Mucosa of gallbladder (tissue), 1 donor: ENCODE data around the gene ATP2A3. TPM values are rescaled to one million over a fixed set of nuclear protein-coding genes. Genes with fewer than 3 reads are reported as not detected.

Source experiments
- DNase-seq: peaks from one replicate; pipeline ENCODE4 v3.0.0-alpha.2; 2020; ENCODE audit warnings: low spot score
- total RNA-seq: library from RNA; stranded (reverse); gene quantifications from one replicate; pipeline ENCODE4 v1.2.1, GENCODE V29; 2021
- donor health status: DM: no; HTN: no; CAD: no.

The ATP2A3 gene
- total RNA-seq, 1 donor from 2014 or later, result 96.5 TPM

DNA sequence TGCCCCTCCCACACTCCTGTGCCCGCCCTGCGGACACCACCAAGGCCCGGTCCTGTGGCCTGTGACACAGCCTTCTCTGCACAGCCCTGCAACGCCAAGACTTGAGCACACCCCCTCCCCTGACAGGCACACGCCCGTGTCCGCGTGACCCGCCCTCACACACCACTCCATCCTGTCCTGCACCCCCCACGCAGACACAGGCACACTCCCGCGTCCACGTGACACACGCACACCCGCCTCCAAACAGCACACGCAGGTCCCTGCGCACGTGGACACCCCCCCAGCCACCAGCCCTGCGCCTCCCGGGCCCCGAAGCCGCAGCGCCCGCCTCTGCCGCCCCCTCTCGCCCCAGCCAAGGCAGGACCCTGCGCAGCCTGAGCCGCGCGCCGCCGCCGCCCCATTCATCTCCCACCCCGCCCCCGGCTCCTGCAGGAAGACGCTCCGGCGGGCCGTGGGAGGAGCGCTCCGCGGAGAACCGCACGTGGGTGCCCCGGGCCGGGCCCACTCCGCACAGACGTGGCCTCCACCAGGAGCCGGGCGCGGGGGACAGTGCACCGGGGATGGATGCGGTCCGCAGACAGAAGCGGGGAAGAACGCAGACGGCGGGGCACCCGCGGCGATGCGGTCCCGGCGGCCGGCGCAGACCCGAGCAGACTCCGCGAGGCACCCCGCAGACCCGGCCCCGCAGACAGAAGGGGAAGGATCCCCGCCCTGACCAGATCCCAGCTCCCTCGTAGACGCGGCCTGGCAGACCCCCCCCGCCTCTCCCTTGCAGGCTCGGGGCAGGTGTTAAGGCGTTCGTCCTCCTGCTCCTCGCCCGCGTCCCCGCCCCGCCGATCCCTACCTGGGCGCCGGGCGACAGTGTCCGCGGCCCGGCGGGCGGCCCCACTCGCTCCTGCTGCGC lies 71.9 kb downstream of the ATP2A3 start:
- DNase-seq, result peak; percentile 78

DNA sequence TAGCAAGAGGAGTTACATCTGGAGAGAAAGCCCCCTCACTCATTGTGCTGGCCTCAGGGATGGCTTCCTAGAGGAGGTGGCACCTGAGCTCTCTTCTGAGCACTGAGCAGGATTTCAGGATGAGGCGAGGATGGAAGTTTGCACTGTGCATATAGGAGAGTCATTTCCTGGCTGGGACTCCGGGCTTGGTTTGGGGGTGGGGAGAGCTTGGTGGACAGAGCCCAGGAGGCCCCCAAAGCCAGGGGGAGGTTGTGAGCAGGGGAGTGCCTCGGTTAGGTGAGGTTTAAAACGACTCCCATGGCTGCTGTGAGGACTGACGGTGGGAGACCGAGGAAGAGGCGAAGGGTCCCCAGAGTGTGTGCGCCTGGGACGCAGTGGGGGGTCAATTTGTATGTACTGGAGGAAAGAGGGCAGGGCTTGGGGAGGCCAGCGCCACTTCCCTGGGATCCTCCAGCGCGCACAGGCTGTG lies 72.6 kb downstream of the ATP2A3 start:
- no peak for DNase-seq

DNA sequence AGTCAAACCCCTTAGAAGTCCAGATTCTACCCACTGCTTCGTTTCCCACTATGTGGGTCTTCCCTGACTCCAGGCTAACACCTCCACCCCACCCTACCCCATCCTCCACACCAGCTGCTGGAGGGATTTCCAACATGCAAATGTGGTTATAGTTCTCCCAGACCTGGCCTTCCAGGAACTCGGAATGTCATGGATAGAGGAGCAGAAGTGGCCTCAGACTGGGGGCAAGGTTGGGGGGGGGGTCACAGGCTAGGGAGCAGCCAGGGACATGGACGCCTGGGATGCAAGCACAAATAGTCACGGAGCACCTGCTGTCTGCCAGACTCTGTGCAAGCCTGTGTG lies 73.4 kb downstream of the ATP2A3 start:
- no peak for DNase-seq

DNA sequence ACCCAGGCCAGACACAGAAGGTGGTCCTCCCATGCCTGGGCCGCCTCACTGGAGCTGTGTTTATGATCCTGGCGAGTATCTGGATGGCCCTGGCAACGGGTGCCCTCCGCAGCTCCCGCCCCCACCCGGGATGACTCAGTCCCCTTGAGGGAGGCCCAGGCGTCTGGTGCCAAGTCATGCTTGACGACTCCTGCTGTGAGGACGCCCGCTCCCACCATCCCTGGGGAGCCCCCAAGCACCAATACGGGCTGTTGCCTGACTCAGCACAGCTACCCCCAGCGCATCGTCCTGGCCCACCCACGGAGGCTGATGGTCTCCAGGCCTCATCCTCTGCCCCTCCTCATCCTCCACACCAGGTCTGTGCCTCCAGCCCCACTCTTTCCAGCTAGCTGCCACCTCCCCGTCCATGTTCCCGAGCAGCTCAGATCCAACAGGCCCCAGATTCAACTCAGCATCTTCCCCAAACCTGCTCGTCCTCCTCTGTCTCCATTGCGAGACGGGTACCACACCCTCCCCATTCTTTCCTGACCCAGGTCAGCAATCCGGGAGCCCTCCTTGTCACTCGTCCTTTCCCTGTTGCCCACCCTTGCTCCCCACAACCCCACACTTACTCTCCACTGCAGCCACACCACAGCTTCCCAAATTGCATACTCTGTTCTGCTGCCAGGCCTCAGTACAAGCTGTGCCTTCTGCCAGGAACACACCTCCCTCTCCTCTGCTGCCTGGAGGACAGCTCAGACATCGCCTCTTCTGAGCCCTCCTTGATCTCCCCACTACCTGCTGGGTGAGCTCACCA lies 74.0 kb downstream of the ATP2A3 start:
- DNase-seq, result peak; percentile 62

DNA sequence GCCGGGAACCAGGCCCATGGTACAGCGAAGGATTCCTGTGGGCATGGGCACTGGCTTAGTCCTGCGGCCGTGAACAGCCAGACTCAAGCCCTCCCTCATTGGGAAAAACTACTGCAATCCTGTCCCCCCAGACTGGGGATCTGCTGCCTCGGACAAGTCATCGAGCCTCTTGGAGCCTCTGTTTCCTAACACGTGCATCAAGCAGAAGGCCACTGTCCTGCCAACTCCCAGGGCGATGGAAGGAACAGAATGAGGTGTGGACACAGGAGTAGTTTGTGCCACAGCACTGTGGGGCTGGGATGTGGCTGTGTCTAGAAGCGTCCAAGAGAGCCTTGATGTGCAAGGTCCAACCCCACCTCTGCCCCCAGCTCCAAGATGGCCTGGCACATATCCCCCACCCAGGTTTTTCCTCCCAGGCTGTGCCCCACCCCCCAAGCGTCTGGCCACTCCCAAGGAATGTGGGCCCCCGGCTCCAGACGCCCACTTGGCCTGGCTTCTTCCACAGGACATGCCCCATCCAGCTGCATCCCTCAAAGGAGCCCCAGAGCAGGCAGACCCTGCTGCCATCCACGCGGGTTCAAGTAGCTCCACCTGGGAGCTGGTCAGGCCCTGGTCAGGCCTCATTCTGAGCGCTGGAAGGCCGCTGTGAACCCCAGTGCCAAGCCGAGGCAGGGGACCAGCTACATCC lies 74.8 kb downstream of the ATP2A3 start:
- no peak for DNase-seq

DNA sequence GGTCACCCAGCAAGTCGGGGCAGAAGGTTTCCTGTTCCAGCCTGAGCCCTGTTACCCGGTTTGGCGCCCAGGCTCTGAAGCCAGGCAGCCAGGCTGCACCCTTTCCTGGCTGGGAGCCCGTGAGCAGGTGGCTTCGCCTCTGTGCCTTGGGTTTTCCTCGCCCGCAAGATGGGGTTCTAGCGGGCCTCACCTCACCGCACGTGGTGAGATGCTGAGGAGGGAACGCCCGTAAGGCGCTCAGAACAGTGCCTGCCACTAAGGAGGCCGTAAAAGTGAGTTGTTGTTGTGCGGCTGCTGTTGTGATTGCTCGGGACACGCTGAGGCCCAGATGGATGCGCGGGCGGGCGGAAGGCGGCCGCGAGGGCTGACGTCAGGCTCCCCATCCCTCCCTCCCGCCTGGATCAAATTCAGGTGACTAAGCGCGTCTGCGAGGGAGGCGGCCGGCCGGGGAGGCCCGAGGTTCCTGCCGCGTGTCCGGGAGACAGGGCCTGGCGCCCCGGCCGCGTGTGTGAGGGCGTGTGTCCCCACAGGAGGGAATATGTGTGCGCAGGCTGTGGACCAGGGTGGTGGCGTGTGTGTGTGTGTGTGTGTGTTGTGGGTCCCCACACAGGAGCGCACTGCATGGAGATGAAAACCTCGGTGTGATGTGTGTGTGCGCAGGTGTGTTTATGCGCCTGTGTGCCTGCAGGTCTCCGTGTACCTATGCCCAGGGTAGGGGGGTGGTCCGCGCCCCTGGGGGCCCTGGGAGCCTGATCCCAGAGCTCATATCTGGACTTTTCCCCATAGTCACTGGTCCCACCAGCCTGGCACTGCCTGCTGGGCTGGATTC lies 75.7 kb downstream of the ATP2A3 start:
- peak; percentile 72 for DNase-seq

DNA sequence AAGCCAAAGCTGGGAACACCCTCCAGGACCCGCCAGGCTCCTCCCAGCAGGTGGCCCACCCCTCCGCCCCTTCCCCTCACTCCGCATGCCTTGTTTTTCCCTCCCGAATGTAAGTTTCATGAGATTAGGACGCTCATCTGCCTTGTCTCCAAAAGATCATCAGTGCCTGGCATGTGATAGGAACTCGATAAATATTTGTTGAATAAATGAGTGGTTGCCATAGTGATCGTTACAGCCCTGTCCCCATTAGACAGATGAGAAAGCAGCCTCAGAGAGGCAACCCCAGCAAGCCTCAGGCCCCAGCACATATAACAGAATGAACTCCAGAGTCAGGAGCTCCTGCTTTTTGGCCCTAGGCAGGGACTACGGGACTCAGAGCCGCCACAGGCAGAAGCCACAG lies 76.4 kb downstream of the ATP2A3 start:
- no peak for DNase-seq

DNA sequence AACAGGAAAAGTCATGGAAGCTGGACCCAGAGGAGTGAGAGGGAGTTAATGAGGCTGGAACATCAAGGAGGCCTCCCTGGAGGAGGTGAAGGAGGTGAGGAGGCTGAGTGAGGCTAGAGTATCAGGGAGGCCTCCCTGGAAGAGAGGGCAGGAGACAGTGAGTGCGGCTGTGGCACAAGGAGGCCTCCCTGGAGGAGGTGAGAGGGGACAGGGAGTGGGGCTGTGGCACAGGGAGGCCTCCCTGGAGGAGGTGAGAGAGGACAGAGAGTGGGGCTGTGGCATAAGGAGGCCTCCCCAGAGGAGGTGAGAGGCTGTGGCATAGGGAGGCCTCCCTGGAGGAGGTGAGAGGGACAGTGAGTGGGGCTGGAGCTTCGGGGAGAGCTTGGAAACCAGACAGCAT lies 76.8 kb downstream of the ATP2A3 start:
- DNase-seq, result no peak

DNA sequence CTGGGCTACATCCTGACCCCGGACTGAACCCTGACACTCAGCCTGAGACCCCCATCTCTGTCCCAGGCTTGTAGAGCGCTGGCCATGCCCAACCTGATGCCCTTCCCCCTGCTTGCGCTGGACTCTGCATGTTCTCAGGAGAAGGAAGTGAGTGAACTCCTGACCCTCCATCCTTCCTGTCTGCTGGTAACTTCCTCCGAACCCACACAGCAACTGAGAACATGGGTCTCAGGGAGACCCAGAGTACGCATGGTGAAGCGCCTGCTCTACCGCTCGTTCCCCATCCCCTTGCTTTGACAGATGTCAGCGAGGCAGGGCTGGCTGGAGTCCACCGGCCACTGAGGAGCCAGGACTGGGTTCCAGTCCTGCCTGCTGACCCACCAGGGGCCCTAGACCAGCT lies 77.5 kb downstream of the ATP2A3 start:
- DNase-seq, result peak; percentile 40

DNA sequence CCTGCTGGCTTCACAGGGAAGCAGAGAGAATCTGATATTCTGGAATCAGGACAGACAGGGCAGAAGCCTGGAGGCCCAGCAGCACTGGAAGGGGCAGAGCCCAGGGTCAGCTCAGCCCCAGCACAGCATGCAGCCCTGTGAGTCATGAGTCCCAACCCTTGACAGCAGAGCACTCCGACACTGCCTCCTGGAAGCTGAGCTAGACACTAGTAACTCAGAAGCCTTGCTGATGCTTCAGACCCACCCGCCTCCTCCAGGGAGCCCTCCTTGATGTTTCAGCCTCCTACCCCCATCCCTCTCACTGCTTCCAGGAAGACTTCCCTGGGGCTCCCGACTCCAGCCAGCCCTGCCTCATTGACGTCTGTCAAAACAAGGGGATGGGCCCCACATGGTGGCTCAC lies 78.3 kb downstream of the ATP2A3 start:
- no peak for DNase-seq

DNA sequence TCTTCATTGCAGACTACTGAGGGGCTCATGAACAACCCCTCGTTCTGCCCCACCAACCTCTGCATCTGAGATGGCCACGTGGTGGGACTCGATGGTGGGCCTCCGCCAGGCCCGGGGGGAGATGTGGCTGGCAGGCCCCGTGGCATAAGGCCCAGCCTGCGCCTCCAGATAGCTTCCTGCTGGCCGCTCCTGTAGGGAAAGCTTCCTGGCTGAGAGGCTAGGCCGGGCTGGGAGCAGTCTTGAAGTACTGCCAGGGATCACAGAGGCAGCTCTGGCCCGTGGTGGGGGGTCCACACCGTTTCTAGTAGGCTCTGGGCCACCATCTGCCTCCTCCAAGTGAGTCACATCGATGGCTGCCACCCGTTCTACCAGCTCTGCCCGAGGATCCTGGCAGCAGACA lies 79.0 kb downstream of the ATP2A3 start:
- no peak for DNase-seq

DNA sequence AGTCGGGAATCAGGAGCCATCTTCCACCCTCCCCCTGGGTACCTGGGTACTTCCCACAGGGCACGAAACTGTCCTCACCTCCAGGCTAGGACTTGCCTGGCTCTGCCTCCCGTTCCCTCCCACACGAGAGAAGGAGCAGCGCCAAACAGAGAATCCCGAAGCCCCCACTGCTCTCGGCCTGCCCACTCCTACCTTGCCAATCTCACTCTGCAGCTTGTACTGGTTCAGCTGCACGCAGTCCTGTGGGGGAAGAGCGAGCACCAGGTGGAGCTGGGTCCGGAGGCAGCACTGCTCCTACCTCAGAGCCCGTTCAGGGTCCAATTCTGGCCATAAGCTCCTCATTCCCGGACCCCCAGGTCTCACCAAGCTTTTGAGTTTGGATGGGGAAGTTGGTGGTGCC lies 80.0 kb downstream of the ATP2A3 start:
- DNase-seq, result no peak

DNA sequence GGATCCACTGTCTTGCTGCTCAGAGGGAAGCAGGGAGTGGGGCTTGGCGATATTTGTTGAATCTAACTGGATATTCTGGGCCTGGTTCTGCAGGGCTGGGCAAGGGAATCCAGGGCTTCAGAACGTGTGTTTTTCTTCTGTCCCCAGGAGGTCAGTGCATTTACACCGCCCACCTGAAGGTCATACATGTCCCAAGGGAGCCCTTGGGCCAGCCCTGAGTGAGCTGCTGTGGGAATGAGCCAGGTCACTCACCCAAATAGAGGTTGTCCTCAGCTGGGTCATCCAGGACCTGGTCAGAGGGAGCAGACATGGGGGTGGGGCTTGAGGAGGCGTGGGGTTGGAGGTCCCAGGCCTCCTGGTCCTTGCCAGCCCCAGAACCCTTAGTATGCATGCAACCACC lies 82.0 kb downstream of the ATP2A3 start:
- DNase-seq, result no peak

DNA sequence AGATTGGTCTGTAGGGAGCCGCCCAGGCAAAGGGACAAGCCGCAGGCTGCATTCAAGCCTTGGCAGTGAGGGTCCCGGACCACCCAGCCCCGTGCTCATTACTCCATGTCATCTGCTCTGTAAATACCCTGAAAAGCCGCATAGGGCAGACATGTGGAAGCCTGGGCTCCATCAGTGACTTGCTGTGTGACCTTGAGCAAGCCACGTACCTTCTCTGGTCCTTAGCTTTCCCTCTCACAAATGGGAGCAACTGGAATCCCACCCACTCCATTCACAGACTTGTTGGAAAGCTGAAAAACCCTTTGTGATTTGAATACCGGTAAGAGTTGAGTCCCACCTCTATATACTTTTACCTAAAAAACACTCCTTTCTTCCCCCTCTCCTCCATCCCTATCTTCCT lies 83.3 kb downstream of the ATP2A3 start:
- no peak for DNase-seq

DNA sequence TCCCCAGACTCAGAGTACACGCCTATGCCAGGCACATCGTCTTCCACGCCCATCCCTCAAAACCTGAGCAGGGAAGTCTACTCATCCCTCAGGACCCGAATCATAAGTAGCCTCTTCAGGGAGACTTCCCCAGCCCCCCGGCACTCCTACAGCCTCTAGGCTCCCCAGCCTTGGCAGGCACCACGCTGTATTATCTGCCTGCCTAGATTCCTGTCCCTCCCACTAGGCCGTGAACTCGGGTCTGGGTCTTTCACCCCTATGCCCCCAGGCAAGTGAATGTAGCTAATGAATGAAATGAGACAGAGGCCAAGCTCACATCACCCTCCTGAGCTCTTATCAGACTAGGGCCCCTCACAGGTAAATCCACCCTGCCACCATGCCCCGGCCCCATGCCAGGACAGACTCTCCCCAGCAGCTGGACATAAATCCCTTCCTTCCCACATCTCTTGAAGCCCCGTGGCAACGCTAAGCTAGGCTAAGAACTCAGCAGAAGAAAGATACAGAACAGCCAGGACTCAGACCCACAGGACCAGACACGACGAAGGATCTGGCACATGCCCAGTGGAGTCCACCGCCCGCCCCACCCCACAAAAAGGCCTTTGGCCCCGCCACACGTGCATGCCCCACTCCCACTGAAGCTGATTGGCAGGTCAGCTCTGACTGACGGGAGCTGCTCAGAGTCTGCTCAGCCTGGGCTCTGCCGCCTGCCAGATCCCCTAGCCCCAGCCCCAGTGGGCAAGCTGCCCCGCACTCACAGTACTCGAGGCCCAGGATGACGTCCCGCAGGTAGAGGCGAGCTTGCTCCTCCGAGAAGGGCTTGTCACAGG lies 84.4 kb downstream of the ATP2A3 start:
- DNase-seq, result no peak

DNA sequence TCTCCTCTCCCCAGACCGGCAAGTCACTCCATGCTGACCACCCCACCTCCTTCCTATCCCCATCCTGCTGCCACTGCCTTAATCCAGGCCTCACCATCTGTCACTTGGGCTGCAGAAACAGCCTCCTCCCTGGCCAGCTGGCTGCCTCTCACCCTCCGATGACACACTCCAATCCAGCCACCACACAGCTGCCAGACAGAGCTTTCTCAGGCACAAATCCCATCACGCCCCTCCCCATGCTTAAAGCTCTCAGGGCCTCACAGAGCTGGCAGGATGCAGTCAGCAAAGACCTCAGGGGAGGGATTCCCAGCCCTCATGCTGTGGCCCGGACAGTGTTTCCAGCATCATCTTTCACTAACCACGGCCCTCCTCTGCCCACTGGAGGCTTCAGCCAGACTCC lies 85.1 kb downstream of the ATP2A3 start:
- DNase-seq, result no peak

DNA sequence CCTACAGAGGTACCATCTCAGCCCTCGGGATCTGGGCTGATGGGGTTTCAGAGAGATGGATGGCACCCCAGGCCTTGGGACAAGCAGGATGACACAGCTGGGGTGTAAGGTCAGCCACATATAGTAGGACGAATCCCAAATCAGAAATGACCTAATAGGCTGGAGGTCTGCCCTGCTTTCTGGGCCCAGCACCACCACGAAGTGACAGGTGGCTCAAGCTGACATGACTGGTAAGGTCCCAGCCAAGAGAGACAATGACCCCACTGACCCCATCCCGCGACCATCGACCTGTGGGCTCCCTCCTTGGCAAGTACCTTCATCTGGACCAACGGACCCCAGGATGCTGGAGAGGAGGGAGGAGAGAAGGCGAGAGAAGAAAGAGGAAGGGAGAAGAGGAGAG lies 87.0 kb downstream of the ATP2A3 start:
- no peak for DNase-seq

DNA sequence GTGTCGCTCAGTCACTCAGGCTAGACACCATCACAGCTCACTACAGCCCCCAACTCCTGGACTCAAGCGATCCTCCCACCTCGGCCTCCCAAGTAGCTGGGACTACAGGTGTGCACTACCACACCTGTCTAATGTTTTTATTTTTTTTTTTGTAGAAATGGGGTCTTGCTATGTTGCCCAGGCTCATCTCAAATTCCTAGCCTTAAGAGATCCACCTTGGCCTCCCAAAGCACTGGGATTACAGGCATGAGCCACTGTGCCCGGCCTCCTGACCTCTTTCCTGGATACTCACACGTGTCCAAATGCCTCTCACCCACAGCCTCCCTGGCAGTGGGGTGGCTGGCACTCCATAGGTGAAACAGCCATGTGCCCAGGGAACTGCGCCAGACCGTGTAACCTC lies 88.9 kb downstream of the ATP2A3 start:
- no peak for DNase-seq
